ENCODE results near the gene FOXQ1. TPM values are rescaled to one million over a fixed set of nuclear protein-coding genes. Genes with fewer than 3 reads are reported as not detected.

Gene FOXQ1
- total RNA-seq, 1 donor from 2014 or later: not detected

GRCh38 chr6:1326535-1327121, 14.7 kb downstream of the FOXQ1 start:
- intact Hi-C loops (cut with micrococcal nuclease): no loop called here
- peaks cover 11% of the 10 kb centered on the region for H3K9me3 Mint-ChIP-seq
- H3K4me1 Mint-ChIP-seq: no peaks in the 10 kb centered on the region
- ChIA-PET CTCF (interaction anchor here (0.6 kb wide), 1 partner anchor 792 kb away, joined by 3 read pairs; no protein-coding TSS in a partner anchor), POLR2A (no interaction called here)
- ATAC-seq (ENCODE audit: low read depth) (no peak), DNase-seq (no peak)
- H3K36me3 Mint-ChIP-seq (ENCODE audit: low read depth): no peaks in the 10 kb centered on the region
- no peak overlapping the region for H3K4me3 Mint-ChIP-seq
- H3K27ac Mint-ChIP-seq: no peak overlapping the region
- peaks cover 39% of the 10 kb centered on the region for H3K27me3 Mint-ChIP-seq
- TF ChIP-seq, protein P1, sequence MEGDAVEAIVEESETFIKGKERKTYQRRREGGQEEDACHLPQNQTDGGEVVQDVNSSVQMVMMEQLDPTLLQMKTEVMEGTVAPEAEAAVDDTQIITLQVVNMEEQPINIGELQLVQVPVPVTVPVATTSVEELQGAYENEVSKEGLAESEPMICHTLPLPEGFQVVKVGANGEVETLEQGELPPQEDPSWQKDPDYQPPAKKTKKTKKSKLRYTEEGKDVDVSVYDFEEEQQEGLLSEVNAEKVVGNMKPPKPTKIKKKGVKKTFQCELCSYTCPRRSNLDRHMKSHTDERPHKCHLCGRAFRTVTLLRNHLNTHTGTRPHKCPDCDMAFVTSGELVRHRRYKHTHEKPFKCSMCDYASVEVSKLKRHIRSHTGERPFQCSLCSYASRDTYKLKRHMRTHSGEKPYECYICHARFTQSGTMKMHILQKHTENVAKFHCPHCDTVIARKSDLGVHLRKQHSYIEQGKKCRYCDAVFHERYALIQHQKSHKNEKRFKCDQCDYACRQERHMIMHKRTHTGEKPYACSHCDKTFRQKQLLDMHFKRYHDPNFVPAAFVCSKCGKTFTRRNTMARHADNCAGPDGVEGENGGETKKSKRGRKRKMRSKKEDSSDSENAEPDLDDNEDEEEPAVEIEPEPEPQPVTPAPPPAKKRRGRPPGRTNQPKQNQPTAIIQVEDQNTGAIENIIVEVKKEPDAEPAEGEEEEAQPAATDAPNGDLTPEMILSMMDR (IDR thresholded peaks at IDR 0.05): no peak

GRCh38 chr6:1327630-1328029, 15.7 kb downstream of the FOXQ1 start:
- intact Hi-C loops (cut with micrococcal nuclease): no loop called here
- Mint-ChIP-seq H3K27me3 (peaks cover 31% of the 10 kb centered on the region), H3K4me1 (no peaks in the 10 kb centered on the region)

GRCh38 chr6:1328129-1328800, 16.4 kb downstream of the FOXQ1 start:
- TF ChIP-seq, protein P1 (IDR thresholded peaks at IDR 0.05): no peak
- Mint-ChIP-seq H3K4me1 (no peaks in the 10 kb centered on the region), H3K4me3 (no peak overlapping the region), H3K36me3 (ENCODE audit: low read depth) (no peaks in the 10 kb centered on the region), H3K27ac (no peak overlapping the region), H3K27me3 (peaks cover 32% of the 10 kb centered on the region), H3K9me3 (peaks cover 11% of the 10 kb centered on the region)
- no peak for ATAC-seq (ENCODE audit: low read depth)
- DNase-seq: no peak
- intact Hi-C loops (cut with micrococcal nuclease): no loop called here
- ChIA-PET POLR2A (no interaction called here), CTCF (no interaction called here)

More at GRCh38 chr6:1327630-1328029, 15.7 kb downstream of the FOXQ1 start:
- ChIA-PET CTCF (no interaction called here), POLR2A (no interaction called here)
- DNase-seq (no peak), ATAC-seq (ENCODE audit: low read depth) (no peak)
- H3K27ac Mint-ChIP-seq: no peak overlapping the region
- no peak overlapping the region for H3K4me3 Mint-ChIP-seq
- H3K9me3 Mint-ChIP-seq: peaks cover 11% of the 10 kb centered on the region
- TF ChIP-seq, protein P1 (IDR thresholded peaks at IDR 0.05): no peak
- no peaks in the 10 kb centered on the region for H3K36me3 Mint-ChIP-seq (ENCODE audit: low read depth)

GRCh38 chr6:1329708-1330107, 17.8 kb downstream of the FOXQ1 start:
- H3K9me3 Mint-ChIP-seq: peaks cover 11% of the 10 kb centered on the region
- intact Hi-C loops (cut with micrococcal nuclease): no loop called here
- no peaks in the 10 kb centered on the region for H3K36me3 Mint-ChIP-seq (ENCODE audit: low read depth)

GRCh38 chr6:1334684-1335083, 22.8 kb downstream of the FOXQ1 start:
- no peak for ATAC-seq (ENCODE audit: low read depth)
- Mint-ChIP-seq H3K27ac (no peak overlapping the region), H3K9me3 (peaks cover 10% of the 10 kb centered on the region), H3K4me1 (no peaks in the 10 kb centered on the region), H3K36me3 (ENCODE audit: low read depth) (no peaks in the 10 kb centered on the region), H3K27me3 (peaks cover 32% of the 10 kb centered on the region), H3K4me3 (no peak overlapping the region)
- intact Hi-C loops (cut with micrococcal nuclease): no loop called here
- TF ChIP-seq, protein P1 (IDR thresholded peaks at IDR 0.05): no peak
- POLR2A ChIA-PET: no interaction called here
- CTCF ChIA-PET: no interaction called here
- no peak for DNase-seq

More at GRCh38 chr6:1329708-1330107, 17.8 kb downstream of the FOXQ1 start:
- POLR2A ChIA-PET: no interaction called here
- Mint-ChIP-seq H3K4me3 (no peak overlapping the region), H3K27me3 (peaks cover 32% of the 10 kb centered on the region), H3K27ac (no peak overlapping the region), H3K4me1 (no peaks in the 10 kb centered on the region)
- CTCF ChIA-PET: no interaction called here
- ATAC-seq (ENCODE audit: low read depth): no peak
- DNase-seq: no peak
- TF ChIP-seq, protein P1 (IDR thresholded peaks at IDR 0.05): no peak

Data from activated B cell treated with CpG ODN at 0.5 μM for 24 hours (primary cell).